Measurements from ENCODE around the gene DAAM2.

DAAM2 gene

DNA sequence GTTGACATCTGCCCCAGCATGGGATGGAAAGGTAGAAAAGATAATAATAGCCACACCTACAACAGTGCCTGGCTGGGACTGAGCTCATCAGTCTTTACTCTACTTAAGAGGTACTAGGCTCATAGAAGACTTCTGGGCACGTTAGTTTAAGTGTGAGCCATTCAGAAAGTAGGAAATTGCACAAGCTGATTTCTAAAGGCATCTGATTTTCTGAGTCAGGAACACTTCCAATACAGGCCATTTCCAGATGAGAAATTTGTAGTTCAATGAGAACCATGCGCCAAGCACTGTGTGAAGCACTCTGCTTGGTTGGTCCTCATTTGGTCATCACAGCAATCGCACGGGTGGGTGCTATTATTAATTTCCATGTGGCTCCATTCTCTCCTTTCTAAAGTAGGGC is 99.8 kb downstream of the DAAM2 start:
- no peak for DNase-seq

DNA sequence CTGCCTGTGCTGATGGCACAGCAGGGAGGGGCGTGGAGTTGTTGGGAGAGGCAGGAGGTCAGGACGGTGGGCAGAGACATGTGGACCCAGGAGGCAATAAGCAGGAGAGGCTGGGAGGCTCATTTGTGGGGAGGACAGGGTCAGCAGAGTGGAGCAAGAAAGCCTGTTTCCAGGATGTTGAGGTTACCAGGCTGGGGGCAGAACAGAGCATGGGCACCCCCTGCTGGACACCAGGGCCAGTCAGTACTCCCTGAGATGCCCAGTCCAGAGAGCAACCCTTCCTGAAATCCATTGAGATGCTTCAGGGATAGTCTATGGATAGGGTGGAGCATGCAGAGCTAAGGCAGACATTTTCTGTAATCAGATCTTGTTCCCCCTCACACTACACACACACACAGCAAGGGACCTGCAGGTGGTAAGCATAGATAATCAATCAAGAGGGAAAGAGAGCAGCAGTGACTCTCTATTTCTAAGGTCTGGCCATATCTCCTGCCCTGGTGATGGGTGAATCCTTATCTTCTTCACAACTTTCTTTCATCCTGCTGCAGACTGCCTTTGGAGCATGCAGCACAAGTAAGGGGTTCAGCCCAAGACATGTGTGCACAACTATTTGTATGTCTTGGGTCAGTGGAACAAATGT is 100.4 kb downstream of the DAAM2 start:
- DNase-seq: peak; percentile 8

DNA sequence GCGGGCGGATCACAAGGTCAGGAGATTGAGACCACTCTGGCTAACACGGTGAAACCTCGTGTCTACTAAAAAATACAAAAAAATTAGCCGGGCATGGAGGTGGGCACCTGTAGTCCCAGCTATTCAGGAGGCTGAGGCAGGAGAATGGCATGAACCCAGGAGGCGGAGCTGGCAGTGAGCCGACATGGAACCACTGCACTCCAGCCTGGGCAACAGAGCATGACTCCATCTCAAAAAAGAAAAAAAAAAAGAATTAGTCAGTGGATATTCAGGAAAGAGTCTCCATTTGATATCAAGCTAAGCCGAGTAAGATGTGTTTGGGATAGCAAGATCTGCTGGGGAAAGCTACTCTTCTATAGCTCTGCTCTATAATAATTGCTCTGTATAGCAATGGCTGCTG is 101.1 kb downstream of the DAAM2 start:
- no peak for DNase-seq

DNA sequence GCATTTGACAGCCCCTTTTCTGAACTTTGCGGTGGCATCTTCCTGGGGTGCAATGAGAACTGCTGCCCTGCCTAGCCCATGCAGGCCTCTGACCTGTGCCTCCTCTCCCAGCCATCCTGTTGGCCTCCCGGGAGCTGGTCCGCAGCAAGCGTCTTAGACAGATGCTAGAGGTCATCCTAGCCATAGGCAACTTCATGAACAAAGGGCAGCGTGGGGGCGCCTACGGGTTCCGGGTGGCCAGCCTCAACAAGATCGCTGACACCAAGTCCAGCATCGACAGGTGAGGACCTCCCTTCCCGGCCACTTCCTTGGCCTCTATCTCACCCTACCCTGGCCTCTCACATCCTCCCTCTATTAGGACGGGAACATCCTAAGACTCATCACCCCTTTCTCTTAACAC is 104.5 kb downstream of the DAAM2 start:
- DNase-seq: no peak

DNA sequence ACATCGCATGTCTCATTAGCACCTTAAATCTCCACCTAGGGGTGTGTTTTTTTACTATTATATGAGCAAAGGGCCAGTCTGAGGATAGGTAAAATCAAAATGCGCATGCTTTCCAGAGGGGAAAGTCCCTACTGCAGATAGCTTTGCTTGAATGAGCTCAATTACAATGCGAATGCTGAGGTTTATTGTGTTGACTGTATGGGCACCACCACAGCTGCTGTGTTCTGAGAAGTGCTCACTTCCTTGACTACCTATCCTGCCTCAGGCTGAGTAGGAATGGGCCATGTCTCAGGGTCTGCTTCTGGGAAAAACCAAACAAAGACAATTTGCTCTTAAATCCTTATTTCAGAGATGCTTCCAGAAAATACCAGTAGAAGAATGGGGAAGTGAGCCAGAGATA is 105.5 kb downstream of the DAAM2 start:
- DNase-seq: no peak

DNA sequence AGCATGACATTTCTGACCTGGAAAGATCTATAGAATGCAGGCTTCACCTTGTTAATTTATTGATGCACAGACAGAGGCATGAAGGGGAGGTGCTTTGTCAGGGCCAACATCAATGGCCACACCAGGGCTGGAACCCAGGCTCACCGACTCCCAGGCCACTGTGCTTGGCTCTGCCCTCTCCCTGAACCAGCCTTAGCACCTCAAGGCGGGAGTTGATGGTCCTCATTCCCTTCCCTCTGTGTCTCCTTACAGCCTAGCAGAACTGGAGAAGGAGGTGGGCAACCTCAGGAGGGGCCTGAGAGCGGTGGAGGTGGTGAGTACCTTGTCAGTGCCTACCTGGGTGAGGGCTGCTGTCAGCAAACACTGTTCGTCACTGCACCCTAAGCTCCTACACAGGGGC is 106.4 kb downstream of the DAAM2 start:
- DNase-seq: no peak

DNA sequence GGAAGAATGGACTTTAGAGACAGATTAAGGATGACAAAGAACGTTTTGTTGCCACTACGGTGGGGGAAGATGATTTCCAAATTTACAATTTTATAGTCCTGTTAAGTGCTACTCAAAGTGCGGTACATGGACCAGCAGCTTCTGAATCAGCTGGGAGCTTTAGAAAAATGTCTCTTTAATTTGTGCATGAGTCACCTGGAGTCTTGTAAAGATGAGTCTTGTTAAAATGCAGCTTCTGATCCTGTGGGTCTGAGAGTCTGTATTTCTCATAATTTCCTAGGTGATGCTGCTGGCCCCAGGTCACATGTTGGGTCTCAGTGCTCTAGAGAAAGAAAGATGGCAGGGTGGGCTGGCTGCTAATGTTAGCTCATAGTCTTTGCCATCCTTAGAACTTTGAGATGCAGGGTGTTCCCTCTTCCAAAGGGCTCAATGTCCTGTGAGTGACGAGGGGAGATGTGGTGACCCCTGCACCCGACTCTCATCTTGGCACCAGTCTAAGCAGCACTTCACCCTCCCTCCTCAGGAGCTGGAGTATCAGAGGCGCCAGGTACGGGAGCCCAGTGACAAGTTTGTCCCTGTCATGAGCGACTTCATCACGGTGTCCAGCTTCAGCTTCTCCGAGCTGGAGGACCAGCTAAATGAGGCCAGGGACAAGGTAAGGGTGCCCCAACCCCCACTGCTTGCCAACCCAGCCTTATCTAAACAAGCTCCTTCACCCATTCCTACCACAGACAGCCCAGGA is 107.5 kb downstream of the DAAM2 start:
- no peak for DNase-seq

DNA sequence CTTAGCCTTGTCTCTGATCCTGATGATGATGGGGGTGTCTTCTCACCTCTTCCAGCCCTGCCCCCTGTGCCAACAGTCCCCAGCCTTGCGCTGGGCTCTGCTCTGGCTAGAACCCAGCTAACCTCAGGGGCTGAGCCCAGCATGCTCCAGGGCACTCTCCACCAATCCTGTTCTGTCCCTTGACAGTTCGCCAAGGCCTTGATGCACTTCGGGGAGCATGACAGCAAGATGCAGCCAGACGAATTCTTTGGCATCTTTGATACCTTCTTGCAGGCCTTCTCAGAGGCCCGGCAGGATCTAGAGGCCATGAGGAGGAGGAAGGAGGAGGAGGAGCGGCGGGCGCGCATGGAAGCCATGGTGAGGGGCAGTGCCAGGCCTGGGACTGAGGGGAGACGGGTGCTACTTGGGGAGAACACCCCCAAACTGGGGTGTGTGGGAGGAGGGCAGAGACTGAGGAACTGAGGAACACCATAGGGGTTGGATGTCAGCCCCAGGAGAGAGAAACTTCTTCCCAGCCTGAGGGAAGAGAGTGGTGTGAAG is 109.0 kb downstream of the DAAM2 start:
- no peak for DNase-seq

DNA sequence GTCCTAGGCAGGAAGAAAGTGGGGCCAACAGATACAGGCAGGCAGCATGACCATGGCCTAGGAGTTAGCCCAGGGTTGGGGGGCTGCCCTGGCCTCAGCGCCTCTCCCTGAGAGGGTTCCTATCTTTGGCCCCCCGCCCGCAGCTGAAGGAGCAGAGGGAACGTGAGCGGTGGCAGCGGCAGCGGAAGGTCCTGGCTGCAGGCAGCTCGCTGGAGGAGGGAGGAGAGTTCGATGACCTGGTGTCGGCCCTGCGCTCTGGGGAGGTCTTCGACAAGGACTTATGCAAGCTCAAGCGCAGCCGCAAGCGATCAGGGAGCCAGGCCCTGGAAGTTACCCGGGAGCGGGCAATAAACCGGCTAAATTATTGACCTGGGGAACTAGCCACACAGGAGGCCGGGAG is 109.5 kb downstream of the DAAM2 start:
- no peak for DNase-seq

DNA sequence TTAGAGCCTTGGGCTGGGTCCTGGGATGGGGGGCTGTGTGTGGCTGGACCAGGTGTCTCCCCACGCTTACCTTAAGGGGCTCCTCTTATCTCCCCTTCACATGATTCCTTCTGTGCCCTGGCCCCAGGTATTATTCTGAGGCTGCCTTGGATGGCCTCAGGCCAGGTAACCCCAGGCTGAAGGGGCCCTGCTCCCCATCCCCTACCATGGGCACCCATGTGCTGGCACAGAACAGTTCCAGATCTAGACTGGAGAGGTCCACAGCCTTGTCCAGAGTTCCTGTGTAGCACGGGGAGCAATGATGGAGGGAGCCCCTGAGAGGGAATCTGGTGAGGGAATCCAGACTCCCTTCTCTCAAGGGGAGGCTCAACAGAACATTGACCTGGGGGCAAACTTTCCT is 110.0 kb downstream of the DAAM2 start:
- no peak for DNase-seq

DNA sequence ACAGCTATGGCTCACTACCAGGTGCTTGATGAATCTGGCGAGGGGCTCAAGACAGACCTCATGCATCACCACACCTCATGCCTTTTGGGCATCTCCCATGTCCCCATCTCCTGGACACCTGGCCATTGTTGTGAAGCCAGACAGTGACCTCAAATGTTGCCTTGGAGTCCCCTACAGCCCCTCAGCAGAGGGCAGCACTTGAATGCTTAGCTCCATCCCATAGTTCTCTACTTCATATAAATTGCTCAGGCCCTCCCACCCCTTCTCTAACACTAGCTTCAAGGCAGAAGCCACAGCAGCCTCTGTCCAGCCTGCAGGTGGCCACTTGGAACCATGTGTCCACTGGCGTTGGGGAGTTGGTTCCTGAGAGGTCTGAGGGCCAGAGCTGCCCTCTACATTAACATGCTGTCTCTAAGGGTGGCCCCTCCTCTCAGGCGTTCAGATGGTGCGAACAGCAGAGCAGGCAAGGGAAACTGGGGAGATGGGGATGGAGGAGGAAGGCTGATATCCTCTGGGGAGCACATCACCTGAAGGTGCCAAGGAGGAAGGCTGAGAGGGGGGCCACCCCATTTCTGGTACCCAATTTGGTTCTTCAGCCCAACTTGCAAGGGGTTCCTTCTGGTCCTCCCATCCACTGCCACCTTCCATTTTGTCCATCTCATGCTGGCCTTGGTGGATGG is 110.8 kb downstream of the DAAM2 start:
- DNase-seq: no peak

DNA sequence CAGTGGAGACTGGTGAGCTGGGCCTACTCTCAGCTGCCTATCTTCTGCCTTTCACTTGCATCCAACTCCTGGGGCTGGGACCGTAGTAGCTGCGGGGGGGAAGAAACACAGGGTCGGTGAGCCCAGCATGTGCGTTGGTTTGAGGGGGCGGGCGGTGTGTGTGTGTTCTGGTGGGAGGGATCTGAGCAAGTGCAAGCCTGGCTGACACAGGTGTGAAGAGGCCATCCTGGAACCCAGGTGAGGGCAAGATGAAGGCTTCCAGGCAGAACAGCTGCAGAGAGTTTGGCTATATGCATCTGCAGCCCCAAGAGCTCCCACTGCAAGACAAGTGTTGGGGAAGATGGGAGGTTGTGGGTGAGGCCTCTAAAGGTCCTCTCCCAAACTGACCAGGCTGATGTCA is 111.5 kb downstream of the DAAM2 start:
- no peak for DNase-seq

DNA sequence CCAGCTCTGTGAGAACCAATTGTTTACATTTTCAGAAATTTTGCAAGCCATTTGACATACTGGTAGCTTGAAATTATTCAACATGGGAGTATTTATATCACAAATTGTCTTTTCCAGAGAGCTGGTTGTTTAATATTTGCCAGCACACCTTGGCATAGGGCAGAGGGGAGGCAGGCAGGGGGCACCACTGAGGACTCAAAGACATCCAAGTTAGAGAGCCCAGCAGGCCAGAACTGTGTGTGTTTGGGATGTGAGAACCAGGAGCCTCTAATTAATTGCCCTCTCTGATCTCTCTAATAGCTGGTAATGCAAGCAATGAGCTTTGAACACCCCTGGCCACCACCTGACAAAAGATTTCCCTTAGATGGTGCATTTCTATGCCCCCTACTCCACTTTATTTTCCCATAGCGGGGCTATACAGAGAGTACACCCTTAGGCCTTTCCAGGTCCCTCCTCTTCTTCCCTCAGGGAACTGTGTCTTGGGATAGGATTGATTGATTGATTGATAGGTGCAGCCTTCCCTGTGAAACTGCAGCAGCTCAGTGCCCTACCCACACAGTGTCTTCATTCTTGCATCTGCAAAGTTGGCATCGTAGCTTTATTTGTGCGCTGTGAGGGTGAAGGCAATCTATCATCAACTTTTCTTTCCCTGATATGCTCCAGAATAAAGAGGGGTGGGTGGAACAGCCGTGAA is 112.9 kb downstream of the DAAM2 start:
- DNase-seq: no peak

DNA sequence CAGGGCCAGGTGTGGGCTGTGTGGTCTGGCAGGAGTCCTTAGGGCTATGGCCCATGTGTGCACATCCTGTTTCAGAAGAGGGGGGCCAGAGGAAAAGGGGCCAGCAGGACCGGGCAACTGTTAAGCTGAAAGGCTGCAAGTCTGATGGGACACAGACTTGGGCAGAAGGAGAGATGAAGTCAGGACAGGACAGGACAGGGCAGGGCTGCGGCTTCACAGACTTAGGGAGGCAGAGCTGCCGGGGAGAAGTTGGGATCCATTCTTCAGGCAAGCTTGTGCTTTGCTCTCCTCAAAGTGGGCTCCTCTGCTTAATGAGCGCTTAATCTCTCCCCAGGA is 113.4 kb downstream of the DAAM2 start:
- no peak for DNase-seq

DNA sequence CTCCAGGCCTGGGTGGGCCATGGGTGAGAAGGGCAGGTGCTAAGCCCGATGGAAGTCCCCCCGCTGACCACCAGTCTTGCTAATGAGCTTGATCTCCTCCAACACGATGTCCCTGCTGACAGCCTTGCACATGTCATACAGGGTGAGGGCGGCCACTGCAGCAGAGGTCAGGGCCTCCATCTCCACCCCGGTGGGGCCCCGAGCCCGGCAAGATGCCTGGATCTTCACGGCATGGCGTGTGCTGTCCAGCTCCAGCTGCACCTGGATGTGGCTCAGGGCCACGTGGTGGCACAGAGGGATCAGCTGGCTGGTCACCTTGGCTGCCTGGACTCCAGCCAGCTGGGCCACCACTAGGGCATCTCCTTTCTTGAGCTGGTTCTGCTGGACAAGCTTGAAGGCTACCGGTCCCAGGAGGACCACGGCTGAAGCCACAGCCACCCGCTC is 114.2 kb downstream of the DAAM2 start:
- DNase-seq: no peak

DNA sequence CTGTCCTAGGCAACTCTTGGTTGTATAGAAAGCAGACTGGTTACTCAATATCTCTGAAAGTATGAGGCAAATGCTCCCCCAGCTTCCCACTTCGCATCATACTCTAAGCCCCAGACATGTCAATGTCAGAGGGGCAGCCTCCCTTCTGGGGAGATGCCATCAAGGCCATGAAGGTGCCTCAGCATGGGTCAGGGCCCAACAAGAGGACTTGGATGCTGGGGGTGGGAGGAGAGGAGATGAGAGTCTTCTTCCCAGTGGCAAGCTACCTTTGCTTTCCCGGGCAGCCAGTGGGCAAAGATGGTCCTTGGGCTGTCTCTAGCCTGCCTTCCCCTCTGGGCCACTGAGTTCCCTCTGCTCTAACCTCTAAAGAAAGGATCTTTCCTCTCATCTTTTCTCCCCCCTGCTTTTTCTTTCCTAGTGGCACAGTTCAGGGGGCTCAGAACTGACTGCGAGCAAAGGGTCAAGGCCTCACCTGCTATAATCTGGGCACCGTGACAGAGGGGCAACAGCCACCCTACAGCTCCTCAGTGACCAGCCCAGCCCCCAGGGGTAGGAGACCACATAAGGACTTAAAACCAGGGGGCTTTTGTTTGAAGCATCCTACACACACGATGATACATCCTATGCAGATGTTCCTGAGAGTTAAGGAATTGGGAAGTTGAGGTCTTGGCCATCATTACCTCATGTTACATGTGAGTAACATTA is 115.8 kb downstream of the DAAM2 start:
- no peak for DNase-seq

DNA sequence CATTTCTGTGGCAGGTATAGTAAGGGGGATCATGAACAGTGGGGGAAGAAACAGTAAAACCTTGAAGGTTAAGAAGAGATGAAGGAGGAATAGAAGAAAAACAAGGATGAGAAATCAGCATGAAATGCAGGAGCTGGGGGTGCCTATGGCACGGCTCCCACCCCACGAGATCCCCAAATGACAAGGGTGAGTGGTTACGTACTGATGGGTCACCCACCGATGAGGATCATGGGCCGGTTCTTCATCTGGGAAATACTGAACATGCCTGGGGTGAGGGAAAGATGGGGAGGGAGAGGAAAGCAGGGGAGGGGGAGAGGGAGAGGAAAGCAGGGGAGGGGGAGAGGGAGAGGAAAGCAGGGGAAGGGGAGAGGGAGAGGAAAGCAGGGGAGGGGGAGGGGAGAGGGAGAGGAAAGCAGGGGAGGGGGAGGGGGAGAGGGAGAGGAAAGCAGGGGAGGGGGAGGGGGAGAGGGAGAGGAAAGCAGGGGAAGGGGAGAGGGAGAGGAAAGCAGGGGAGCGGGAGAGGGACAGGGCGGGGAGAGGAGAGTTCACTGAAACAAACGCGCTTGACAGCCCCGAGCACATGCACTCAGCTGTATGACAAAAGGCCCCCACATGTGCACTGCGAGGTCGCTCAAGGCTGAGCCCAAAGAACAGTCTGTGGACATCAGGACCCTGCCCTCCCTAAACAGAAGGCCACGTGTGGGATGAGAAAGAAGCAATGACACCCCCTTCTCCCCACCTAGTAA is 116.8 kb downstream of the DAAM2 start:
- no peak for DNase-seq

DNA sequence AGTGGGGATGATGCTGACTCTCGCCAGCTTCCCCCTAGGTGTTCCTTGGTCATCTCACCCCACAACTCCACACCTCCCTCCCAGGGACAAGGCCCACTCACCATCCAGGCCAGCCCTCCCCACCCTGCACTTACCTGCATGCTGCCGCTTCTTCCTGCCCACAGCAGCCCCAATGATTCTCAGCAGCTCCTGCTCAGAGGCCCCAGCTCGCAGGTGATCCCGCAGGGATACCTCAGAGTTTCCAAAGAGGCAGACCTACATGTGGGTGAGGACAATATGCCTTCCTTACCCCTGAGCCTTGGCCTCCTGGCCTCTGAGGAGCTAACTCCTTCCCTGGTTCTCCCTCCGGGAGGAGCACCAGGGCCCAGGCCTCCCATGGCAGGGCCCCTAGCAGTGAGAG is 117.5 kb downstream of the DAAM2 start:
- DNase-seq: no peak

DNA sequence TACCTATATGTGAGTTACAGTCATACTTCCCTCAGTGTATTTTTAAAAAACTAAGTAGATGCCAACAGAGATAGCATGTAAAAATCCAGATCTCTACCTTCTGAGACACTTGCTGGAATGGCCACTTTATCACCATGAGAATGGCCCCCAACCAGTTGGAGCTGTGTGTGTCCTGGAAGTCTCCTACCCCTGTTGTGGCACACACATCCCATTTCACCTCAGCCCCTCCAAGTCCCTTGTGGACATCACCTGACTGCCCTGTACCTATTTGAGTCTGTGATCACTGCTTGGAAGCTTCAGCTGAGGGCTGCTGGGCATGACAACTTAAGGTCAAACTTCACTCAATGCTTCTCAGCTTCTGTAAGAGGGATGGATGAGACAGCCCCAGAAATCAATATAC is 118.0 kb downstream of the DAAM2 start:
- no peak for DNase-seq

DNA sequence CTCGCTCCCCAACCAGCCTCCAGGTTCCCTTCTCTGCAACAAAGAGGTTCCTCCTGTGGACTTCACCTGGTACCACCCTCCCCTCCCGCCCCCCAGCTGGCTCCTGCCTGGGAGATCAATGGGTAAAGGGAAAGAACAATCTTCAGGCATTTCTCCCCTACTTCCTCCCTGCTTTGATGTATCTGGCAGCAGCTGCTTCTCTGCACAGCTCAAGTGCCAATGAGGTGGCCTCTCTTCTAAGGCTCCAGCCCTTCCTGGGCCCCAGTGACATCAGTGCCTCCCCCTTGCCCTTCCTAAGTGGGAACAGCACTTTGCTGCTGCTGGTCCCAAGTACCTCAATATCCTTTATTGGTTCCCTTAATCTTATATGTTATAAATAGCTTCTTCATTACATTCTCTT is 118.6 kb downstream of the DAAM2 start:
- DNase-seq: no peak

DNA sequence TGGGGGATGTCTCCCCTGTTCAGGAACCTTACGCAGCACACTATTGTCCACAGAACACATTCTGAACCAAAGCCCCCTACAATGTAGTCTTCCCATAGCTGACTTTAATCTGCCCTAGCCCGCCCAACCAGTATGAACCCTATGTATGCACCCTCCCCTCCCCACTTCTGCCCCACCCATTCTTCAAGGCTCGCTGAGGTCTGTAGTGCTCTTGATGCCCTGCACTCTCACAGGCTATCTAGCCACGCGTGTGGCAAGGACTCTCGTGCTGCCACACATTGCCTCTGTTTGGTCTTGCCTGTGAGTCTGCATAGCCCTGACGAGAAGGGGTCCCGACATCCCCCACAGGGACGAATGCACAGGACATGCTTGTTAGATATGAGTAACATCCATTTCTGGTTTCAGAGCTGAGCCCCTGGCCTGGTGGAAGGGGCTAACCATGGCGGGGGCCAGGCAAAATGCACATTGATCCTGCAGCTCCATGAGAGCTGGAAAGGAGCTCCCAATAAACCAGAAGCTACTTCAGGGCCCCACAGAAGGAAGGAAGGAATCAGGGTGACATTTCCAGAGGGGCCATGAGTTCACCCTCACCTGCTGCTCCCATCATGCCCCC is 119.4 kb downstream of the DAAM2 start:
- no peak for DNase-seq

DNA sequence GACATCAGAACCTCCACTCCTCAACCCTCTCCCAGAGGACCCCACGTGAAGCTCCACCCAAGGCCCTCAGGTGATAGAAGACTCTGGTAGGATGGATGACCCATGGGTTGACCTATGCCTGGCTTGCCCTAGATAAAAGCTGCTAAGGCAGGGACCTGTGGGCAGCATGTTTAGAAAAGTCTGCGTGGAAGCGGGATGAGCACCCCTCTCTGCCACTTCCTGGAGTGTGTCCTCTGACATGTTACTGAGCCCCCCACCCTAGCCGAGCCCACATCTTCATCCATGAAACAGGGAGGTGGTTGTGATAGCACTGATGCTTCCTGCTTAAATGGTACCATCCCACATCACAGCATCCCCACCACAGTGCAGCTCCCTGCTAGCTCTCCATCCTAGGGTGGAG is 120.3 kb downstream of the DAAM2 start:
- no peak for DNase-seq
